NB4 (cell line): Measurements from ENCODE around the gene CADM2.

Experiments
- DNase-seq: peaks from one replicate; pipeline ENCODE4 v3.0.0; 2010; ENCODE audit warnings: low read depth
- H3K4me3 ChIP-seq: one replicate; pipeline ENCODE4 v1.5.1; 2011; ENCODE audit warnings: mild to moderate bottlenecking, low read depth, low read length, moderate library complexity
- MYC ChIP-seq: IDR thresholded peaks from 2 replicates; pipeline ENCODE4 v1.6.1; 2011; ENCODE audit warnings: low read depth, low read length
- POLR2A ChIP-seq: IDR thresholded peaks from 2 replicates; pipeline ENCODE4 v1.6.1; 2011; ENCODE audit warnings: mild to moderate bottlenecking; ENCODE audit not compliant: insufficient read length; ENCODE audit errors: extremely low read depth
- TF ChIP-seq, protein P1 (sequence below): IDR thresholded peaks from 2 replicates; pipeline ENCODE4 v1.6.1; 2011; ENCODE audit warnings: low read depth, low read length
- TF ChIP-seq, protein P2 (sequence below): IDR thresholded peaks from one replicate; pipeline ENCODE4 v1.5.1; 2012; ENCODE audit warnings: low read depth, low read length

CADM2 gene

DNA sequence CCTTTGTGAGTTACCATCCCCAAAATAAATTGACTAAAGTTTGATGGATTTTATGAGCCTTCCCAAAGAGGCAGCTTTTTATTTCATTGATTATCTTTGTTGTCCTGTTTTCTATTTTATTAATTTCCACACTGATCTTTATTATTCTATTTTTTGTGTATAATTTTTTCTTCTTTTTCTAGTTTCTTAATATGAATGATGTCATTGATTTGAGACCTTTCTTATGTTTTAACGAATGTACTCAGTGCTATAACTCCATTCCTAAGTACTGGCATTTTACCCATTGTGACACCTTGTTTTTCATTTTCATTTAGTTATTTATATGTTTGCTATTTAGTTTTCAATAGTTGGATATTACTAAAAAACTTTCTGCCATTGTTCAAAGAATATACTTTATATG, 565.3 kb downstream of the CADM2 start:
- TF ChIP-seq MYC (no peak), POLR2A (no peak)
- TF ChIP-seq, protein P1, sequence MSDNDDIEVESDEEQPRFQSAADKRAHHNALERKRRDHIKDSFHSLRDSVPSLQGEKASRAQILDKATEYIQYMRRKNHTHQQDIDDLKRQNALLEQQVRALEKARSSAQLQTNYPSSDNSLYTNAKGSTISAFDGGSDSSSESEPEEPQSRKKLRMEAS, result no peak
- TF ChIP-seq, protein P2, sequence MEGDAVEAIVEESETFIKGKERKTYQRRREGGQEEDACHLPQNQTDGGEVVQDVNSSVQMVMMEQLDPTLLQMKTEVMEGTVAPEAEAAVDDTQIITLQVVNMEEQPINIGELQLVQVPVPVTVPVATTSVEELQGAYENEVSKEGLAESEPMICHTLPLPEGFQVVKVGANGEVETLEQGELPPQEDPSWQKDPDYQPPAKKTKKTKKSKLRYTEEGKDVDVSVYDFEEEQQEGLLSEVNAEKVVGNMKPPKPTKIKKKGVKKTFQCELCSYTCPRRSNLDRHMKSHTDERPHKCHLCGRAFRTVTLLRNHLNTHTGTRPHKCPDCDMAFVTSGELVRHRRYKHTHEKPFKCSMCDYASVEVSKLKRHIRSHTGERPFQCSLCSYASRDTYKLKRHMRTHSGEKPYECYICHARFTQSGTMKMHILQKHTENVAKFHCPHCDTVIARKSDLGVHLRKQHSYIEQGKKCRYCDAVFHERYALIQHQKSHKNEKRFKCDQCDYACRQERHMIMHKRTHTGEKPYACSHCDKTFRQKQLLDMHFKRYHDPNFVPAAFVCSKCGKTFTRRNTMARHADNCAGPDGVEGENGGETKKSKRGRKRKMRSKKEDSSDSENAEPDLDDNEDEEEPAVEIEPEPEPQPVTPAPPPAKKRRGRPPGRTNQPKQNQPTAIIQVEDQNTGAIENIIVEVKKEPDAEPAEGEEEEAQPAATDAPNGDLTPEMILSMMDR, result no peak
- no peak for DNase-seq
- H3K4me3 ChIP-seq, result no peak overlapping the region

DNA sequence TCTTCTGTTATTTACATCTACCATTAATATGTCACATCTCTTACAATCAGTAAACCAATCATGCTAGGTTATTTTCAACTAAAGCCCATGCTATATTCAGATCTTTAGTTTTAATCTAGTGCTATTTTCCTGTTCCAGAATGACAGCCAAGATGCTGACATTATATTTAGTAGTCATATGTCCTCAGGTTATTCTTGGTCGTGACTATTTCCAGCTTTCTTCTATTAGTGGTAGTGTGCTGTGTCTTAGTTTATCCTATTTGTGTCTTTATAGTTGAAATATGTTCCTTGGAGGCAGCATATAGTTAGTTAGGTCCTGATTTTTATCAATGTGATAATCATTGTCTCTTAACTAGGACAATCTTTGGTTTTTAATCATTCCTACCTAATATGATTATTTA, 566.5 kb downstream of the CADM2 start:
- TF ChIP-seq, protein P1, result no peak
- no peak for TF ChIP-seq MYC
- TF ChIP-seq POLR2A, result no peak
- TF ChIP-seq, protein P2, result no peak
- H3K4me3 ChIP-seq, result no peak overlapping the region
- no peak for DNase-seq

DNA sequence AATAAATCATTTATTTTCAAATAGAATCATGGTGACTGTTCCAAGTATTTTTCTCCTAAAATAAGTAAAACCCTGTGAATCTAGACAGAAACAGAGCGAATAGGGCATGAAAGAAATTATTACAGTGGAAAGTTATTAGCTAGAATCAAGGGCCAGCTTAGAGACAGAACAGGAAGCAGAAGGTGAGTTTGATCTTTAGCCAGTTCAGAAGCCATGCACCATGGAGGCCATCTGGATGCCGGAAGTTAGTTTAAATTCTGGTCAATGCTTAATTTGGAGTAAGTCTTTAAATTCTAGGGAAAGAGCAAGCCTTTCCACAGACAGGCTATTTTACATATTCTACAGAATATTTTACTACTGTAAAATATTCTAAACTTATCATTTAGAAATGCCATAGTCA, 574.8 kb downstream of the CADM2 start:
- no peak for DNase-seq
- no peak overlapping the region for H3K4me3 ChIP-seq
- TF ChIP-seq, protein P2, result no peak
- TF ChIP-seq MYC, result no peak
- TF ChIP-seq, protein P1, result no peak
- TF ChIP-seq POLR2A, result no peak

DNA sequence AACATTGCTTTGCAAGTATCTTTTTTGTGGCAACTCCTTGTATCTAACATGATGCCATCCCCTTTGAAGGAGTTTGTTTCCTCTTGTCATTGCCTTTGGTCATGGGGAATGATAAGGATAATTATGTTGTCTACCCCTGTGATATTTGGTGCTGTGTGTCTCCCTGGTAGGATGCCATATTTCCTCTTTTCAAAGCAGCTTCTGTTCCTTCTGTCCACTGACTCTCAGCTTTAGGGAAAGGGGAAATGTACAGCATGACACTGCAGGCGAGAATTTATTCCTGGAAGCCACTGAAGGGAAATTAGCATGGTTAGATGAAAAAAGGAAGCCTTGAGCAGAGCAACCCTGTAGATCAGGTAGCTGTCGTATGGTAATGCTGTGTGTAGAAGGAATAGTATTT, 576.7 kb downstream of the CADM2 start:
- TF ChIP-seq POLR2A, result no peak
- TF ChIP-seq MYC, result no peak
- TF ChIP-seq, protein P2, result no peak
- TF ChIP-seq, protein P1, result no peak
- DNase-seq, result no peak
- H3K4me3 ChIP-seq, result no peak overlapping the region

- TF ChIP-seq, protein P2, result no peak
- no peak for TF ChIP-seq POLR2A
- no peak for TF ChIP-seq MYC
- TF ChIP-seq, protein P1, result no peak
- no peak for DNase-seq
- H3K4me3 ChIP-seq, result no peak overlapping the region
These were observed 580.4 kb downstream of the CADM2 start for GRCh38 chr3:85539232-85539631.

- TF ChIP-seq, protein P2, result no peak
- TF ChIP-seq, protein P1, result no peak
- no peak for TF ChIP-seq MYC
- TF ChIP-seq POLR2A, result no peak
- no peak for DNase-seq
- H3K4me3 ChIP-seq, result no peak overlapping the region
These were observed 595.4 kb downstream of the CADM2 start for GRCh38 chr3:85554153-85554552.
